ENCODE data around the gene GPSM1.

The GPSM1 gene

GRCh38 chr9:136304981-136305380 lies 22.4 kb upstream of the GPSM1 start:
- no peak for TF ChIP-seq CTCF (IDR thresholded peaks at IDR 0.05; ENCODE audit: insufficient read depth, low read length, poor library complexity, severe bottlenecking)
- Histone ChIP-seq H3K4me3 (replicated peaks; ENCODE audit: low read depth, low read length) (no peak overlapping the region), H3K36me3 (ENCODE audit: control insufficient read depth, insufficient read depth, low read length) (no peaks in the 10 kb centered on the region), H3K27me3 (replicated peaks; ENCODE audit: control insufficient read depth, insufficient read depth, low read length) (no peaks in the 10 kb centered on the region)
- DNase-seq (ENCODE audit: extremely low read depth, insufficient read length) = no peak

- DNase-seq (ENCODE audit: extremely low read depth, insufficient read length) = no peak
- Histone ChIP-seq H3K4me3 (replicated peaks; ENCODE audit: low read depth, low read length) (no peak overlapping the region), H3K36me3 (ENCODE audit: control insufficient read depth, insufficient read depth, low read length) (no peaks in the 10 kb centered on the region), H3K27me3 (replicated peaks; ENCODE audit: control insufficient read depth, insufficient read depth, low read length) (no peaks in the 10 kb centered on the region)
- TF ChIP-seq CTCF (IDR thresholded peaks at IDR 0.05; ENCODE audit: insufficient read depth, low read length, poor library complexity, severe bottlenecking) = no peak
Observed at GRCh38 chr9:136305804-136306203, 21.5 kb upstream of the GPSM1 start.

GRCh38 chr9:136306211-136307208 lies 20.8 kb upstream of the GPSM1 start:
- Histone ChIP-seq H3K4me3 (replicated peaks; ENCODE audit: low read depth, low read length) (no peak overlapping the region), H3K27me3 (replicated peaks; ENCODE audit: control insufficient read depth, insufficient read depth, low read length) (no peaks in the 10 kb centered on the region), H3K36me3 (ENCODE audit: control insufficient read depth, insufficient read depth, low read length) (no peaks in the 10 kb centered on the region)
- no peak for DNase-seq (ENCODE audit: extremely low read depth, insufficient read length)
- TF ChIP-seq CTCF (IDR thresholded peaks at IDR 0.05; ENCODE audit: insufficient read depth, low read length, poor library complexity, severe bottlenecking) = no peak

- no peak for TF ChIP-seq CTCF (IDR thresholded peaks at IDR 0.05; ENCODE audit: insufficient read depth, low read length, poor library complexity, severe bottlenecking)
- no peak for DNase-seq (ENCODE audit: extremely low read depth, insufficient read length)
- H3K4me3 ChIP-seq (replicated peaks; ENCODE audit: low read depth, low read length) = no peak overlapping the region
- no peaks in the 10 kb centered on the region for H3K36me3 ChIP-seq (ENCODE audit: control insufficient read depth, insufficient read depth, low read length)
- no peaks in the 10 kb centered on the region for H3K27me3 ChIP-seq (replicated peaks; ENCODE audit: control insufficient read depth, insufficient read depth, low read length)
Observed at GRCh38 chr9:136307215-136307750, 20.1 kb upstream of the GPSM1 start.

GRCh38 chr9:136308006-136308701 lies 19.2 kb upstream of the GPSM1 start:
- no peak for DNase-seq (ENCODE audit: extremely low read depth, insufficient read length)

More at GRCh38 chr9:136308006-136308701, 19.2 kb upstream of the GPSM1 start:
- no peak for TF ChIP-seq CTCF (IDR thresholded peaks at IDR 0.05; ENCODE audit: insufficient read depth, low read length, poor library complexity, severe bottlenecking)
- H3K4me3 ChIP-seq (replicated peaks; ENCODE audit: low read depth, low read length) = no peak overlapping the region
- H3K27me3 ChIP-seq (replicated peaks; ENCODE audit: control insufficient read depth, insufficient read depth, low read length) = no peaks in the 10 kb centered on the region
- H3K36me3 ChIP-seq (ENCODE audit: control insufficient read depth, insufficient read depth, low read length) = no peaks in the 10 kb centered on the region

Measured in GM06990 (cell line).